ENCODE results near the gene HEPACAM.

- no peak for TF ChIP-seq CTCF (IDR thresholded peaks at IDR 0.05; ENCODE audit: insufficient read depth, low read length, poor library complexity, severe bottlenecking)
- TF ChIP-seq EZH2phosphoT487 (conservative IDR thresholded peaks at IDR 0.05; ENCODE audit: low read length) = no peak
Measured at GRCh38 chr11:124884340-124884739, 51.5 kb downstream of the HEPACAM start.

Measured in SU-DHL-6 (cell line).